Ishikawa (cell line): Measurements from ENCODE around the gene TFIP11.

Experiments
- CEBPB ChIP-seq: IDR thresholded peaks from 2 replicates; pipeline ENCODE4 v1.6.1; 2012
- CREB1 ChIP-seq: IDR thresholded peaks from 2 replicates; pipeline ENCODE4 v1.6.1; 2012; ENCODE audit warnings: low read depth
- EGR1 ChIP-seq: IDR thresholded peaks from 2 replicates; pipeline ENCODE4 v1.6.1; 2012
- EP300 ChIP-seq: IDR thresholded peaks from 2 replicates; pipeline ENCODE4 v1.6.1; 2012; ENCODE audit warnings: borderline replicate concordance
- FOXM1 ChIP-seq: IDR thresholded peaks from 2 replicates; pipeline ENCODE4 v1.6.1; 2012; ENCODE audit warnings: low read depth, borderline replicate concordance
- MAX ChIP-seq: IDR thresholded peaks from 2 replicates; pipeline ENCODE4 v1.6.1; 2012
- NFIC ChIP-seq: IDR thresholded peaks from 2 replicates; pipeline ENCODE4 v1.6.1; 2012
- RAD21 ChIP-seq: IDR thresholded peaks from 2 replicates; pipeline ENCODE4 v1.6.1; 2012; ENCODE audit warnings: low read depth
- REST ChIP-seq: IDR thresholded peaks from 2 replicates; pipeline ENCODE4 v1.6.1; 2012; ENCODE audit warnings: low read depth, mild to moderate bottlenecking
- TAF1 ChIP-seq: IDR thresholded peaks from 2 replicates; pipeline ENCODE4 v1.6.1; 2012; ENCODE audit warnings: low read depth, mild to moderate bottlenecking
- TCF12 ChIP-seq: IDR thresholded peaks from 2 replicates; pipeline ENCODE4 v1.6.1; 2012; ENCODE audit warnings: low read depth
- TEAD4 ChIP-seq: IDR thresholded peaks from 2 replicates; pipeline ENCODE4 v1.6.1; 2012
- USF1 ChIP-seq: IDR thresholded peaks from 2 replicates; pipeline ENCODE4 v1.6.1; 2012
- YY1 ChIP-seq: IDR thresholded peaks from 2 replicates; pipeline ENCODE4 v1.6.1; 2012; ENCODE audit warnings: low read depth
- ZBTB7A ChIP-seq: IDR thresholded peaks from 2 replicates; pipeline ENCODE4 v1.6.1; 2012; ENCODE audit warnings: low read depth

The TFIP11 gene

GRCh38 chr22:26546282-26546681 lies 34.0 kb upstream of the TFIP11 start:
- TF ChIP-seq EGR1 (no peak), CEBPB (no peak), TEAD4 (no peak), EP300 (no peak), ZBTB7A (no peak), RAD21 (no peak), NFIC (no peak), MAX (no peak), TAF1 (no peak), USF1 (no peak)

GRCh38 chr22:26545827-26546226 lies 33.6 kb upstream of the TFIP11 start:
- no peak for TF ChIP-seq MAX
- TF ChIP-seq CEBPB, result no peak
- TF ChIP-seq ZBTB7A, result no peak
- TF ChIP-seq TAF1, result no peak
- TF ChIP-seq EP300, result no peak
- TF ChIP-seq CREB1, result no peak
- no peak for TF ChIP-seq TCF12
- no peak for TF ChIP-seq USF1
- TF ChIP-seq YY1, result no peak
- no peak for TF ChIP-seq NFIC
- no peak for TF ChIP-seq RAD21

GRCh38 chr22:26545385-26545784 lies 33.1 kb upstream of the TFIP11 start:
- TF ChIP-seq TCF12 (no peak), USF1 (no peak), FOXM1 (no peak), YY1 (no peak), CEBPB (no peak), TAF1 (no peak), NFIC (no peak), TEAD4 (no peak), CREB1 (no peak), EGR1 (no peak), RAD21 (no peak), MAX (no peak), ZBTB7A (no peak), REST (no peak), EP300 (no peak)

- no peak for TF ChIP-seq RAD21
- TF ChIP-seq YY1, result no peak
- no peak for TF ChIP-seq TAF1
- no peak for TF ChIP-seq NFIC
- no peak for TF ChIP-seq REST
- no peak for TF ChIP-seq TEAD4
- TF ChIP-seq MAX, result no peak
- TF ChIP-seq ZBTB7A, result no peak
- no peak for TF ChIP-seq CREB1
- no peak for TF ChIP-seq TCF12
- no peak for TF ChIP-seq EP300
- TF ChIP-seq CEBPB, result no peak
- TF ChIP-seq FOXM1, result no peak
- TF ChIP-seq EGR1, result no peak
- no peak for TF ChIP-seq USF1
These were observed 32.2 kb upstream of the TFIP11 start for GRCh38 chr22:26544489-26544888.
